Common myeloid progenitor, CD34-positive (primary cell): ENCODE measurements around the gene WWTR1.

Experiments used
- CTCF ChIA-PET: fragments of 350-600 bp; sonication (Branson Sonifier 250); formaldehyde crosslinking; loops from one replicate; lab custom pipeline; 2021; ENCODE audit warnings: antibody characterized with exemption; lab: Charles Lee
- POLR2A ChIA-PET: fragments of 350-600 bp; sonication (Branson Sonifier 250); formaldehyde crosslinking; loops from one replicate; lab custom pipeline; 2021; ENCODE audit warnings: antibody characterized with exemption; lab: Charles Lee
- DNase-seq, 3 donors: peaks; one replicate each; pipeline versions ENCODE4 v3.0.0 to v3.0.0-alpha.2; 2013
- H3K27ac ChIP-seq, 2 experiments: 1 replicate in 1 of 2; 2 replicates in 1 of 2; pipeline ENCODE4 v1.7.0; 2013; ENCODE audit warnings: inconsistent platforms in 2 of 2, low read length in 2 of 2, mild to moderate bottlenecking in 2 of 2, low read depth in 1 of 2, moderate library complexity in 1 of 2; ENCODE audit not compliant: severe bottlenecking in 2 of 2, insufficient read depth in 1 of 2, poor library complexity in 1 of 2
- H3K27me3 ChIP-seq, 5 experiments: replicated peaks in 2 of 5; 1 replicate in 3 of 5; 2 replicates in 2 of 5; pipeline versions ENCODE4 v1.6.1 to v1.7.0; 2013; ENCODE audit warnings: low read length in 4 of 5, mild to moderate bottlenecking in 2 of 5, moderate library complexity in 2 of 5, inconsistent platforms in 1 of 5; ENCODE audit not compliant: insufficient read depth in 5 of 5, control insufficient read depth in 4 of 5
- H3K36me3 ChIP-seq, 4 experiments: 1 replicate in 2 of 4; 2 replicates in 2 of 4; pipeline versions ENCODE4 v1.6.1 to v1.7.0; 2013; ENCODE audit warnings: low read length in 3 of 4, control low read depth in 1 of 4, mild to moderate bottlenecking in 1 of 4; ENCODE audit not compliant: control insufficient read depth in 4 of 4, insufficient read depth in 4 of 4
- H3K4me1 ChIP-seq, 4 experiments: 1 replicate in 3 of 4; 2 replicates in 1 of 4; pipeline versions ENCODE4 v1.6.1 to v1.7.1; 2013; ENCODE audit warnings: low read length in 3 of 4, mild to moderate bottlenecking in 3 of 4, control low read depth in 1 of 4, inconsistent platforms in 1 of 4, moderate library complexity in 1 of 4; ENCODE audit not compliant: control insufficient read depth in 4 of 4, insufficient read depth in 4 of 4; ENCODE audit errors: control extremely low read depth in 1 of 4
- H3K4me3 ChIP-seq, 7 experiments: 1 replicate in 4 of 7; 2 replicates in 3 of 7; pipeline versions ENCODE4 v1.5.1 to v1.7.0; 2013; ENCODE audit warnings: mild to moderate bottlenecking in 7 of 7, low read length in 6 of 7, moderate library complexity in 6 of 7, inconsistent platforms in 2 of 7, low read depth in 2 of 7, control low read depth in 1 of 7; ENCODE audit not compliant: insufficient read depth in 4 of 7, control insufficient read depth in 1 of 7; ENCODE audit errors: extremely low read depth in 1 of 7
- H3K9me3 ChIP-seq, 5 experiments: 1 replicate in 4 of 5; 2 replicates in 1 of 5; pipeline versions ENCODE4 v1.6.1 to v1.7.1; 2013; ENCODE audit warnings: low read length in 4 of 5, mild to moderate bottlenecking in 2 of 5, inconsistent platforms in 1 of 5, low read depth in 1 of 5, moderate library complexity in 1 of 5; ENCODE audit not compliant: control insufficient read depth in 4 of 5, insufficient read depth in 2 of 5; ENCODE audit errors: control extremely low read depth in 1 of 5
- WGBS: methylation state at CpG from one replicate; pipeline ENCODE4 v1.1.5; 2013; ENCODE audit not compliant: insufficient coverage; 5-methylcytosine and 5-hydroxymethylcytosine counted together

WWTR1 gene

DNA sequence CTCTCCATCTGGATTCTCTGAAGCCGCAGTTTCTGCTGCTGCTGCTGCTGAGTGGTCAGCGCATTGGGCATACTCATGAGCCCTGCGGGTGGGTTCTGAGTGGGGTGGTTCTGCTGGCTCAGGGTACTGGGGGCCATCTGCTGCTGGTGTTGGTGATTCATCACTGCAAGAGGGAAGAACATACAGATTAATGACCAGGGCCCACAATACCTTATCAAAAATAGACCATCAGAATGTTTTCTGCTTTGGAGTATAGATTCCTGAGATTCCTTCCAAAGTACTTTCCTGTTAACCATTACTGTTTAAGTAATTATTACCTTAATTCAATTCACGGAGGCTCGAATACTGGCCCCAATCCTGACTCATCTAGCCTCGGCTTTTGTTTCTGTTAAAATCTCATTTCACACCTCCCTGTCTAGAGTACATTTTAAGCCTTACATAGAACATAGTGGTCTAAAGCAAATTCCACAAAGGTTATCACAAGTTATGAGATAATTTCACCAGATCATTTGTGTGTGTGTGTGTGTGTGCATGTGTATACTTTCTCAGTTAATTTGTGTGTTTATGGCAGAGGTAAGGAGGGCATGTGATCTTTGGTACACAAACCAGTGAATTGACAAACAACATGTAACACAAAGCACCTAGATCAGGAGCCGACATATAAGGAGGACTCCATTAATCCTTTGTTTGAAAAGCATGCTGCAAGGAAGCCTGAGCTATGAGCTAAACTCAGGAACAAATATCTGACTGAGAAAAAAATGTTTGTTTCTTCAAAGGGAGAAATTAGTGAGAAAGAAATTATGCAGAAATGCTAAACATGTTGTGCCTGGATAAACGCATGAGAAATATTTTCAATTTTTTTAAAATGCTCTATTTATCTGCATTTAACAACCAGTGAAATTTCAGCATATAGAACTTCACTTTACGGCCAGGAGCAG lies 115.2 kb downstream of the WWTR1 start:
- ChIA-PET POLR2A (no interaction called here), CTCF (interaction anchor here (0.7 kb wide), 1 partner anchor 208 kb away, joined by 3 read pairs; no protein-coding TSS in a partner anchor)
- H3K27me3 ChIP-seq: no peaks in the 10 kb centered on the region
- DNase-seq: no peak
- WGBS: 100% methylated on average over 1 of the region's 9 CpGs
- no peak overlapping the region for H3K27ac ChIP-seq
- no peaks in the 10 kb centered on the region for H3K36me3 ChIP-seq
- no peak overlapping the region for H3K4me3 ChIP-seq
- H3K4me1 ChIP-seq: no peaks in the 10 kb centered on the region
- no peaks in the 10 kb centered on the region for H3K9me3 ChIP-seq

DNA sequence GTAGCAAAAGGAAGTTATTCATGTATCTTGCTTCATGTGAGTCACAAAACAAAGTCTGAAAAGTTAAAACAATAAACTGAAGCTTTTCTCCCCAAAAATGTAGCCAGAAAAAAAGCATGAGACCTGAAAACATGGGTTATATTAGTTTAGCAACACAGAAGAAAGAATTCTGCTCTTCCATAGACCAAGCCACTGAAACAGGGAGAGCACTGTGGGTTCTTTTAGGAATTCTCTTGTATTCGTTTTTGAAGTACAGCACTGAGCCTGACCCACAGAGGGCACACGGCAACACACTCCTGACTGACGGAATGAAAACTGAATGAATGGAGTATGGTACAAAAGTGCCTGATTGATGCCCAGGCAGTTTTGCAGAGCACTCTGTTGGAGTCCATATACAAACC lies 116.7 kb downstream of the WWTR1 start:
- H3K36me3 ChIP-seq: no peaks in the 10 kb centered on the region
- DNase-seq: no peak
- H3K27ac ChIP-seq: no peak overlapping the region
- H3K4me3 ChIP-seq: no peak overlapping the region
- POLR2A ChIA-PET: no interaction called here
- no peaks in the 10 kb centered on the region for H3K4me1 ChIP-seq
- CTCF ChIA-PET: no interaction called here
- H3K27me3 ChIP-seq: no peaks in the 10 kb centered on the region
- no CpG with 5 or more reads among the region's 3 CpGs for WGBS
- H3K9me3 ChIP-seq: no peaks in the 10 kb centered on the region

DNA sequence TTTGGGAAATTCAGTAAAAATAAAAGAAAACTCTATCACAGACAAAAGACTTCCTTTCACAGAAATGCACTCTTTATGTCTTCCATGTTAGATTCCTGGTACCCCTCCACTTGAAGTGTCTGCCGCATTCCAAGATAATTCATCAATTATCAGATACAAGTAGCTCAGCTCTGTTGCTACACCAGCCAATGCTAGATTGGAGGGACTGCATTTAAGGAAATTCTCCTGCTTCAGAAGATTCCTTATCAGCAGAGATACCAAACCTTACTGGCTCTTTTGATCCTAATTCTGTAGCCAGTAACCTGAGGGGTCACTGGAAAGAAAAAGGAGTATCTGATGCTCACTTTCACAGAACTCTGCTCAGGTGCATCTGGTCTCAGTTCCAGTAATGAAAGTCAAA lies 119.5 kb downstream of the WWTR1 start:
- 83% methylated on average over 1 of the region's 1 CpG for WGBS
- POLR2A ChIA-PET: no interaction called here
- Histone ChIP-seq H3K27me3 (no peaks in the 10 kb centered on the region), H3K9me3 (no peaks in the 10 kb centered on the region), H3K36me3 (no peaks in the 10 kb centered on the region), H3K27ac (no peak overlapping the region), H3K4me3 (no peak overlapping the region), H3K4me1 (no peaks in the 10 kb centered on the region)
- CTCF ChIA-PET: no interaction called here
- no peak for DNase-seq

DNA sequence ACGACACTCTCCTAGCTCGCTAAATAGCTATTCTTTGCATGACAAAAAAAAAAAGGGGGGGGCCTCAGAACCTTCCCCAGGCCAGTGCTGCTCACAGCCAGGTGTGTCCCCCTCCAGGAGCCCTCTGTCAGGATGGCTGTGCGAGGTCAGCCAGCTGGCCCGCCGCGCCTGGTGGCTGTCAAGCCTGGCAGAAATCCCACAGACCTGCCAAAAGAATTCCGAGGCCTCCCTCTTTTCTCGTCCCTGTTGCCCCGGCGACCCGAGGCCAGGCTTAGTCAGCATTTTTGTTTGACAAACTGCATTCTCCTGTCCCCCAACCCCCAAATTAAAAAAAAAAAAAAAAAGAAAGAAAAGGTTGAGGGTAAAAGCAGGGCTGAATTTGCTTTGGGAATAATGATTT lies 121.4 kb downstream of the WWTR1 start:
- H3K4me1 ChIP-seq: peaks cover 0 to 13% (median 9%) of the 10 kb centered on the region in 4 experiments
- no peak overlapping the region for H3K27ac ChIP-seq
- WGBS: 64% methylated on average over 5 of the region's 11 CpGs
- H3K27me3 ChIP-seq: no peaks in the 10 kb centered on the region
- H3K36me3 ChIP-seq: no peaks in the 10 kb centered on the region
- POLR2A ChIA-PET: no interaction called here
- no peak overlapping the region for H3K4me3 ChIP-seq
- DNase-seq: no peak
- CTCF ChIA-PET: interaction anchor here (1.2 kb wide), 1 partner anchor 181 kb away, joined by 3 read pairs; no protein-coding TSS in a partner anchor
- H3K9me3 ChIP-seq: no peaks in the 10 kb centered on the region

DNA sequence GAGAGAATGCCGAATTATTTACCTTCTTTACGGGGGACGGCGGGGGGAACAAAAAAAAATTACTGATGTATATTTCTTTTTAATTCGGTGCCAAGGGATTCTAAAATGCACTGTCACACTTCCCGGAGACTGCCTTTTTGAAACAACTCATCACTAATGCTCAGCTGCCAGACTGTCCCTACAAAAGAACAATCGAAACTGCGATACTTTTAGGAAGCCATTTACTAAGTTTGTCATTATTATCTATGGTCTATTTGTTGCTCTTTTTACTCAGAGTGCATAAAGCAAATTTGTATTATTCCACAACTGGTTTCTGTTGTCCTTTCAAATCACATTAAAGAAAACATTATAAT lies 122.5 kb downstream of the WWTR1 start:
- Histone ChIP-seq H3K9me3 (no peaks in the 10 kb centered on the region), H3K4me3 (no peak overlapping the region), H3K4me1 (peaks cover 0 to 13% (median 9%) of the 10 kb centered on the region in 4 experiments), H3K27ac (no peak overlapping the region), H3K36me3 (no peaks in the 10 kb centered on the region), H3K27me3 (no peaks in the 10 kb centered on the region)
- no CpG with 5 or more reads among the region's 8 CpGs for WGBS
- no peak for DNase-seq
- CTCF ChIA-PET: interaction anchor here (1.1 to 1.4 kb wide), 2 partner anchors 11 to 21 kb away, joined by 3 read pairs; no protein-coding TSS in a partner anchor
- POLR2A ChIA-PET: no interaction called here

DNA sequence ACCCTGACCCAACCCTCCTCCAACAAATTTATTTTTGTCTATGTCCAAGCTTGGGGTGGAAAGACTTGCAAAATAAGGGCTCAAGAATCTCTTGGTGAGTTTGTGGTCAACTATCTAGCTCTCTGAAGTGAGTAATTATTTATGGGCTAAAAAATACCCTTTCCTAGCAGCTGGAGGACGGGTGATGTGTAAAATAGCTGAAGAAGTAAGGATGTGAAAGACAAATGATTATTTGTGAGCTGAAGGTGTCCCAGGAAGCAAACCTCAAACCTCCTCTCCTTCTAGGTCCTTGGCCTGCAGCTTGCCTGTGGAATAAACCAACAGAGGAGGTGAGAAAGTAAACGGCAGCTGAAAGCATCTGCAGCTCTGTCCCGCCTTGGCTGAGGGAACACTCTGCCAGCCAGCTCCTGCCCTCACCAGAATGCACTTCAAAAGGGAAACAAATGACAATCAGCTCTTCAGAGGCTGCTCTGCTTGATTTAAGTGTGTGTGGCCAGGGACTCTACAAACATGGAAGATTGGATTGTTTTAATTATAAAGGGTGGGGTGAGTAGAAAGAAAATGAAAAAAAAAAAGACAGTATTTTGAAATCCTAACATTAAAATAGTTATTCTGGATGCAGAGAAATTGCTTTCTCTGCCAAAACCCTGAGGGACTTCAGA lies 123.0 kb downstream of the WWTR1 start:
- POLR2A ChIA-PET: interaction anchor here (1.6 kb wide), 1 partner anchor 19 kb away, joined by 5 read pairs; no protein-coding TSS in a partner anchor

More for the DNA sequence above, 123.0 kb downstream of the WWTR1 start:
- CTCF ChIA-PET: interaction anchor here (1.1 to 1.4 kb wide), 4 partner anchors 10 to 237 kb away, joined by 3 read pairs; no protein-coding TSS in a partner anchor
- Histone ChIP-seq H3K27ac (no peak overlapping the region), H3K36me3 (no peaks in the 10 kb centered on the region), H3K4me3 (no peak overlapping the region), H3K27me3 (no peaks in the 10 kb centered on the region), H3K9me3 (no peaks in the 10 kb centered on the region), H3K4me1 (peaks cover 0 to 13% (median 9%) of the 10 kb centered on the region in 4 experiments)
- no peak for DNase-seq
- no CpG with 5 or more reads among the region's 3 CpGs for WGBS
